Naive thymus-derived CD8-positive, alpha-beta T cell (primary cell): ENCODE data around the gene SFMBT2. TPM values are rescaled to one million over a fixed set of nuclear protein-coding genes. Genes with fewer than 3 reads are reported as not detected.
A peak's percentile ranks its signal among the peaks of the same experiment; 100 is the strongest.

Source experiments
- ATAC-seq, 2 donors: fragments of 150-1000 bp; cut with Tn5 transposase in 1 of 2; sonication (Bioruptor Pico), chemical (Tn5 transposase) in 1 of 2; 1 replicate in 1 of 2; 2 replicates in 1 of 2; pipeline ENCODE4 v1.10.0; 2021; ENCODE audit warnings: mild to moderate bottlenecking in 2 of 2, moderate library complexity in 2 of 2
- POLR2A ChIA-PET: fragments of 350-600 bp; sonication (Branson Sonifier 250); formaldehyde crosslinking; loops from one replicate; lab custom pipeline; 2021; ENCODE audit warnings: antibody characterized with exemption; lab: Charles Lee
- DNase-seq, 10 donors: peaks; one replicate each; pipeline versions ENCODE4 v3.0.0 to v3.0.0-alpha.2; 2020 to 2022
- H3K27ac Mint-ChIP-seq, 10 donors: one replicate each; pipeline ENCODE4 v1.8.0; 2020 to 2022; ENCODE audit warnings: mild to moderate bottlenecking in 10 of 10, mixed read lengths in 10 of 10, moderate library complexity in 4 of 10, inconsistent platforms in 1 of 10
- H3K27me3 Mint-ChIP-seq, 5 donors: one replicate each; pipeline ENCODE4 v1.8.0; 2021 to 2022; ENCODE audit warnings: mixed read lengths in 5 of 5
- H3K36me3 Mint-ChIP-seq, 3 donors: one replicate each; pipeline ENCODE4 v1.8.0; 2020 to 2022; ENCODE audit warnings: mixed read lengths in 3 of 3, mild to moderate bottlenecking in 2 of 3, inconsistent platforms in 1 of 3
- H3K4me1 Mint-ChIP-seq, 4 donors: one replicate each; pipeline ENCODE4 v1.8.0; 2021 to 2022; ENCODE audit warnings: mixed read lengths in 4 of 4
- H3K4me3 Mint-ChIP-seq, 10 donors: one replicate each; pipeline ENCODE4 v1.8.0; 2020 to 2022; ENCODE audit warnings: mild to moderate bottlenecking in 10 of 10, mixed read lengths in 10 of 10, moderate library complexity in 6 of 10, inconsistent platforms in 1 of 10
- H3K9me3 Mint-ChIP-seq, 9 donors: one replicate each; pipeline ENCODE4 v1.8.0; 2020 to 2022; ENCODE audit warnings: mixed read lengths in 9 of 9, mild to moderate bottlenecking in 3 of 9, inconsistent platforms in 1 of 9, moderate library complexity in 1 of 9
- polyA plus RNA-seq, 3 donors: library from polyadenylated mRNA; unstranded; fragments of 300-500 nt; fragmentation: Illumina TruSeq; gene quantifications; one replicate each; pipeline ENCODE4 v1.2.3, GENCODE V29; 2021
- total RNA-seq, 8 experiments: library from RNA in 2 of 8; stranded (reverse) in 2 of 8; gene quantifications; one replicate each; pipeline ENCODE4 v1.2.3 and lab custom pipeline; 2021 to 2026

The SFMBT2 gene
- total and polyA plus RNA-seq, 5 experiments from 2014 or later, result 2.2 to 31.8 (median 6.7) TPM

- peaks cover 0 to 24% (median 16%) of the 10 kb centered on the region in 9 donors for H3K9me3 Mint-ChIP-seq
- H3K4me3 Mint-ChIP-seq, result no peak overlapping the region
- ATAC-seq (no peak), DNase-seq (no peak)
- peaks cover 23 to 70% (median 60%) of the 10 kb centered on the region in 3 donors for H3K36me3 Mint-ChIP-seq
- peaks cover 3 to 23% (median 12%) of the 10 kb centered on the region in 4 donors for H3K4me1 Mint-ChIP-seq
- no peaks in the 10 kb centered on the region for H3K27me3 Mint-ChIP-seq
- POLR2A ChIA-PET, result interaction anchor here (0.7 kb wide), 2 partner anchors 13 to 146 kb away, joined by 3 to 5 read pairs; no protein-coding TSS in a partner anchor
- H3K27ac Mint-ChIP-seq, result peak overlapping the region in 1 of 10 donors; percentile 70
Observed at GRCh38 chr10:7179536-7179935, 231.3 kb downstream of the SFMBT2 start.

GRCh38 chr10:7173948-7174347 lies 236.9 kb downstream of the SFMBT2 start:
- H3K4me1 Mint-ChIP-seq, result peaks cover 0 to 2% (median under 1%) of the 10 kb centered on the region in 4 donors
- no peak for DNase-seq
- POLR2A ChIA-PET, result no interaction called here

GRCh38 chr10:7171825-7172224 lies 239.0 kb downstream of the SFMBT2 start:
- ATAC-seq (no peak), DNase-seq (no peak)
- Mint-ChIP-seq H3K4me3 (no peak overlapping the region), H3K27ac (no peak overlapping the region), H3K27me3 (no peaks in the 10 kb centered on the region), H3K36me3 (peaks cover 13 to 92% (median 57%) of the 10 kb centered on the region in 3 donors), H3K9me3 (peaks cover 0 to 21% (median 16%) of the 10 kb centered on the region in 9 donors), H3K4me1 (peaks cover 0 to 2% (median under 1%) of the 10 kb centered on the region in 4 donors)
- POLR2A ChIA-PET, result interaction anchor here (0.6 kb wide), 1 partner anchor 99 kb away, joined by 6 read pairs; no protein-coding TSS in a partner anchor

More at GRCh38 chr10:7173948-7174347, 236.9 kb downstream of the SFMBT2 start:
- Mint-ChIP-seq H3K36me3 (peaks cover 13 to 90% (median 60%) of the 10 kb centered on the region in 3 donors), H3K9me3 (peaks cover 0 to 24% (median 16%) of the 10 kb centered on the region in 9 donors), H3K27ac (no peak overlapping the region), H3K4me3 (no peak overlapping the region), H3K27me3 (no peaks in the 10 kb centered on the region)
- ATAC-seq, result no peak

DNA sequence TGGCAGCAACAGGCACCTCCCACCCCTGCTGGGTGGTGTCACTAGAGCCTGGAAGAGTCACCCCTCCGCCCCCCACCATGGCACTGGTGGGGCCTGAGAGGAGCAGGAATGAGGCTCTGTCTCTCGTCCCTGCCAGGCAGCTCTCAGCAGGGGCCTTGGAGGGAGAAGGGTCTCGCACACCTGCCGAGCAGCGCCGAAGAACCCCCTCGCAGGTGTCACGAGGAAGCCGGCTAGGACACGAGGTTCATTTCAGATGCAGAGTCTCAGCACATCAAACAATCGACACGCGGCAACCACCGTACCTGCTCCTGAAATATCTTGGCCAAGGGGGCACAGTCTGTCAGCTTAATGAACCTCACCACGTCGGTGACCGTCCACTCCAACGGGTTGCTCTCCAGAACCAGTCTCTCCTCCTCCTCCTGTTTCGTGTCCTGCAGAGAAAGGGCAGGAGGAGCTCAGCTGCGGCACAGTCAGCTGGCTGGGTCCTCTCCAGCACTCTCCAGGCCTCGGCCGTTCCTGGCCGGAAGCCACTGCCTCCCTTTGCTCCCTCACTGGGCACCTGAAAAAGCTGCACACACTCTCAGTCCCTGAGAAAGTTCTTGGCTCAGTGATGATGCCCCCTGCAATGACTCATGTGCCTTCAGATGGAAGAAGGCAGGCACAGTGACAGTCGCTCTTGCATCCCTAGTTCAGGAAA lies 240.1 kb downstream of the SFMBT2 start:
- Mint-ChIP-seq H3K27ac (peak overlapping the region in 1 of 10 donors; percentile 38), H3K36me3 (peaks cover 10 to 89% (median 50%) of the 10 kb centered on the region in 3 donors), H3K9me3 (peaks cover 0 to 14% (median 9%) of the 10 kb centered on the region in 9 donors), H3K4me3 (no peak overlapping the region), H3K27me3 (no peaks in the 10 kb centered on the region), H3K4me1 (peaks cover 0 to 2% (median under 1%) of the 10 kb centered on the region in 4 donors)
- ATAC-seq (no peak), DNase-seq (no peak)
- POLR2A ChIA-PET, result no interaction called here

GRCh38 chr10:7168414-7168813 lies 242.4 kb downstream of the SFMBT2 start:
- Mint-ChIP-seq H3K36me3 (peaks cover 0 to 88% (median 31%) of the 10 kb centered on the region in 3 donors), H3K4me1 (peaks cover 0 to 2% (median 0%) of the 10 kb centered on the region in 4 donors), H3K27me3 (no peaks in the 10 kb centered on the region), H3K9me3 (no peaks in the 10 kb centered on the region), H3K27ac (no peak overlapping the region), H3K4me3 (no peak overlapping the region)
- ATAC-seq (no peak), DNase-seq (no peak)
- POLR2A ChIA-PET, result interaction anchor here (0.7 kb wide), 1 partner anchor 237 kb away, joined by 3 read pairs; no protein-coding TSS in a partner anchor

GRCh38 chr10:7165500-7166177 lies 245.2 kb downstream of the SFMBT2 start:
- H3K36me3 Mint-ChIP-seq, result peaks cover 3 to 90% (median 35%) of the 10 kb centered on the region in 3 donors
- H3K27ac Mint-ChIP-seq, result peak overlapping the region in 3 of 10 donors; percentile 0 to 37 (median 11)
- POLR2A ChIA-PET, result no interaction called here

DNA sequence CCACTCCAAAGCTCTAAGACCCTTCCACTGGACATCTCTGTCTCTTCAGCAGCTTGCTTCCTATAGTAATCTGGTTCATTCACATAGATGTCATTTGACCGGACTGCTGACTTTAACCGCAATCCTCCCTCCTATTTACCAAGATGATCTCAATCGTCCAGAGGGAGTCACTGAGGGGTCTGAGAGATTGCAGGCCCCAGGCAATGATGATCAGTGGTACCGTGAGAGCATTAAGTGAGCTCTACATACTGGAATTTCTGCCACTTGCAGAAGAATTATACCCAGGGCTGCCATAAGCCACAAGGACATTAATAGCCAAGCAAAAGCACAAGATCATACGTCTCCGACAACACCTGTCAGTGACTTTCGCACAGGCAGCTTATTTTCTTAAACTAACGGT lies 245.9 kb downstream of the SFMBT2 start:
- no peaks in the 10 kb centered on the region for H3K27me3 Mint-ChIP-seq
- no peak for DNase-seq
- peaks cover 6 to 13% (median 10%) of the 10 kb centered on the region in 4 donors for H3K4me1 Mint-ChIP-seq
- ATAC-seq, result no peak
- no peaks in the 10 kb centered on the region for H3K9me3 Mint-ChIP-seq
- POLR2A ChIA-PET, result no interaction called here
- peaks cover 3 to 92% (median 41%) of the 10 kb centered on the region in 3 donors for H3K36me3 Mint-ChIP-seq
- H3K27ac Mint-ChIP-seq, result peak overlapping the region in 7 of 10 donors; percentile 13 to 89 (median 53)
- no peak overlapping the region for H3K4me3 Mint-ChIP-seq

More at GRCh38 chr10:7165500-7166177, 245.2 kb downstream of the SFMBT2 start:
- H3K9me3 Mint-ChIP-seq, result no peaks in the 10 kb centered on the region
- H3K4me3 Mint-ChIP-seq, result no peak overlapping the region
- H3K27me3 Mint-ChIP-seq, result no peaks in the 10 kb centered on the region
- DNase-seq (no peak), ATAC-seq (no peak)
- peaks cover 0 to 6% (median 4%) of the 10 kb centered on the region in 4 donors for H3K4me1 Mint-ChIP-seq

- H3K27ac Mint-ChIP-seq, result peak overlapping the region in 4 of 10 donors; percentile 6 to 59 (median 39)
- ATAC-seq, result no peak
- H3K4me1 Mint-ChIP-seq, result peaks cover 14 to 31% (median 30%) of the 10 kb centered on the region in 4 donors
- POLR2A ChIA-PET, result no interaction called here
- no peaks in the 10 kb centered on the region for H3K9me3 Mint-ChIP-seq
- no peak overlapping the region for H3K4me3 Mint-ChIP-seq
- DNase-seq, result no peak
- H3K27me3 Mint-ChIP-seq, result no peaks in the 10 kb centered on the region
- H3K36me3 Mint-ChIP-seq, result peaks cover 3 to 79% (median 34%) of the 10 kb centered on the region in 3 donors
Observed at GRCh38 chr10:7162331-7162730, 248.5 kb downstream of the SFMBT2 start.

GRCh38 chr10:7161484-7162250 lies 249.2 kb downstream of the SFMBT2 start:
- DNase-seq (no peak), ATAC-seq (no peak)
- Mint-ChIP-seq H3K4me1 (peaks cover 17 to 37% (median 36%) of the 10 kb centered on the region in 4 donors), H3K4me3 (no peak overlapping the region), H3K9me3 (no peaks in the 10 kb centered on the region), H3K27ac (peak overlapping the region in 2 of 10 donors; percentile 47 to 59), H3K36me3 (peaks cover 3 to 72% (median 29%) of the 10 kb centered on the region in 3 donors), H3K27me3 (no peaks in the 10 kb centered on the region)
- POLR2A ChIA-PET, result no interaction called here

GRCh38 chr10:7159928-7160327 lies 250.9 kb downstream of the SFMBT2 start:
- no peaks in the 10 kb centered on the region for H3K9me3 Mint-ChIP-seq
- peaks cover 3 to 59% (median 26%) of the 10 kb centered on the region in 3 donors for H3K36me3 Mint-ChIP-seq
- peak; percentile 30 to 64 for ATAC-seq
- DNase-seq, result no peak
- H3K27me3 Mint-ChIP-seq, result no peaks in the 10 kb centered on the region
- H3K27ac Mint-ChIP-seq, result peak overlapping the region; percentile 29 to 79 (median 68)
- H3K4me3 Mint-ChIP-seq, result peak overlapping the region in 6 of 10 donors; percentile 2 to 48 (median 19)
- POLR2A ChIA-PET, result interaction anchor here (1.3 kb wide), 1 partner anchor 33 kb away, joined by 3 read pairs; no protein-coding TSS in a partner anchor
- peaks cover 17 to 40% (median 38%) of the 10 kb centered on the region in 4 donors for H3K4me1 Mint-ChIP-seq

- peak; percentile 66 to 82 for ATAC-seq
- Mint-ChIP-seq H3K27me3 (no peaks in the 10 kb centered on the region), H3K27ac (peak overlapping the region in 9 of 10 donors; percentile 29 to 79 (median 69)), H3K36me3 (peaks cover 3 to 55% (median 26%) of the 10 kb centered on the region in 3 donors), H3K9me3 (no peaks in the 10 kb centered on the region), H3K4me1 (peaks cover 15 to 40% (median 38%) of the 10 kb centered on the region in 4 donors), H3K4me3 (peak overlapping the region in 6 of 10 donors; percentile 1 to 48 (median 22))
- POLR2A ChIA-PET, result interaction anchor here (1.3 kb wide), 1 partner anchor 33 kb away, joined by 3 read pairs; no protein-coding TSS in a partner anchor
- peak in 4 of 10 donors; percentile 29 to 59 (median 46) for DNase-seq
Observed at GRCh38 chr10:7159517-7159916, 251.3 kb downstream of the SFMBT2 start.

- H3K27ac Mint-ChIP-seq, result peak overlapping the region in 6 of 10 donors; percentile 17 to 76 (median 41)
- POLR2A ChIA-PET, result no interaction called here
- H3K4me1 Mint-ChIP-seq, result peaks cover 17 to 40% (median 37%) of the 10 kb centered on the region in 4 donors
- H3K27me3 Mint-ChIP-seq, result no peaks in the 10 kb centered on the region
- no peak overlapping the region for H3K4me3 Mint-ChIP-seq
- no peak for ATAC-seq
- DNase-seq, result no peak
- H3K36me3 Mint-ChIP-seq, result peaks cover 0 to 33% (median 16%) of the 10 kb centered on the region in 3 donors
- H3K9me3 Mint-ChIP-seq, result no peaks in the 10 kb centered on the region
Observed at GRCh38 chr10:7157091-7157490, 253.7 kb downstream of the SFMBT2 start.
